BLaER1 (cell line): ENCODE data around the gene TCHHL1.
A peak's percentile ranks its signal among the peaks of the same experiment; 100 is the strongest.

Source experiments
- H3K27ac ChIP-seq: shearing (Covaris generic); formaldehyde crosslinking; 2 replicates; pipeline ENCODE4 v1.8.1; 2022
- H3K27me3 ChIP-seq: shearing (Covaris generic); formaldehyde crosslinking; 2 replicates; pipeline ENCODE4 v1.8.1; 2022
- H3K36me3 ChIP-seq: shearing (Covaris generic); formaldehyde crosslinking; 2 replicates; pipeline ENCODE4 v1.8.1; 2022
- H3K4me1 ChIP-seq: shearing (Covaris generic); formaldehyde crosslinking; 2 replicates; pipeline ENCODE4 v1.8.1; 2022
- H3K4me2 ChIP-seq: shearing (Covaris generic); formaldehyde crosslinking; 2 replicates; pipeline ENCODE4 v1.8.1; 2022
- H3K4me3 ChIP-seq: shearing (Covaris generic); formaldehyde crosslinking; 2 replicates; pipeline ENCODE4 v1.8.1; 2022
- H3K9ac ChIP-seq: shearing (Covaris generic); formaldehyde crosslinking; 2 replicates; pipeline ENCODE4 v1.8.1; 2022
- H3K9me3 ChIP-seq: shearing (Covaris generic); formaldehyde crosslinking; 2 replicates; pipeline ENCODE4 v1.8.1; 2022
- H4K20me1 ChIP-seq: shearing (Covaris generic); formaldehyde crosslinking; 2 replicates; pipeline ENCODE4 v1.8.1; 2022
- Cebpa-rat ChIP-seq: shearing (Covaris generic); IDR thresholded peaks from 2 replicates; pipeline ENCODE4 v1.8.1; 2022

Gene TCHHL1

DNA sequence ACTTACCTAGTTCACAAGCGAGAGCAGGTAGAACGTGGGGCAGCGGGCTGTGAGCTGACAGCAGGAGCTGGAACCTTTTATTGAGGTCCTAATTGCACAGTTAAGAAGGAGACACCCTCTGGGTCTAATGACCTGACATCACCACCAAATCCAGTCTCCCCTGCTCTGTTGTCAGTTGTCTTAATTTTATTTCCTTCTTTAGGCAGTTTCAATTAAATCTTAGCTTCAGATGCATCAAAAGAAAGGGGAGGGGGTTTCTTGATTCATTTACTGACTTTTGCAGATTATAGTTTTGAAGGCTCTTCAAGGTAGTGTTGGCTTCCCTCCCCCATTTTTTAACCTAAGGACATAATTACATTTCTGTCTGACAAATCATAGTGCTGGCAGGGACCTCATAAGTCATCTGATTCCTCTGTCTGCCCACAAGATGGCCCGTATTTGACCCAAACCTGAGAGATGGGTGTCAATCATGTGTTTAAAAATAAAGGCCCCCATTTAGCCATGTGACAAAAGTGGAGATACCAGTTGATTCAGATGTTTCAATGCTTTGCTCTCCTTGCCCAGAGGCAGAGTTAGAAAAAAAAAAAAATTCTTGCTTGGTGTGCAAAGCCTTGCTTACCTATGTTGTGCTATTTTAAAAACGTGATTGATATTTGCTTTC is at the start of gene TCHHL1:
Gene TCHHL1, minus strand, starts transcription at position 51 of the 661 bp plus-strand sequence. CDS start 921 bp downstream, outside the sequence.
- Histone ChIP-seq H3K9ac (no peak within 1 kb of the TSS), H3K36me3 (no peaks in the 10 kb centered on the region), H3K4me2 (no peak within 1 kb of the TSS), H3K27ac (no peak within 1 kb of the TSS), H4K20me1 (no peaks in the 10 kb centered on the region), H3K27me3 (no peaks in the 10 kb centered on the region), H3K9me3 (peaks cover 12% of the 10 kb centered on the region), H3K4me3 (no peak within 1 kb of the TSS), H3K4me1 (peaks cover 6% of the 10 kb centered on the region)
- TF ChIP-seq Cebpa-rat, result no peak

DNA sequence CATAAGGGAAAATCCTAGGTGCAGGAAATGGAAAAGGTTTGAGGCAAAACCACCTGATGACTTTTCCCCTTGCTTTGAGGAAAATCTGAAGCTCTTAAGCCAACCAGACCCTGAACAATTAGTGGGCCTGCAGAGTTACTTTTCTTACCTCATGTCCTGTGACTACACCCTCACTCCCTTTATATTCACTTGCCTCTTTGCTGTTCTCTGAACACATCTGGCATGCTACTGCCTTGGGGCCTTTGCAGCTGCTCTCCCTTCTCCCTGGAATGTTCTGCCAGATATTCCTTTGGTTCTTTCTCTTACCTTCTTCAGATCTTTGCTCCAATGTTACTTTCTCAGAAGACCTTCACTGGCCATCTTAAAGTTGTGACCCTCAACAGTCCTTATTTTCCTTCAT is 48.4 kb upstream of the TCHHL1 start:
- Histone ChIP-seq H3K4me1 (no peaks in the 10 kb centered on the region), H3K27ac (no peak overlapping the region), H3K9ac (no peak overlapping the region), H3K36me3 (no peaks in the 10 kb centered on the region), H4K20me1 (no peaks in the 10 kb centered on the region), H3K27me3 (no peaks in the 10 kb centered on the region), H3K9me3 (peaks cover 9% of the 10 kb centered on the region), H3K4me2 (no peak overlapping the region), H3K4me3 (no peak overlapping the region)
- no peak for TF ChIP-seq Cebpa-rat

GRCh38 chr1:152130186-152130585 is 41.3 kb upstream of the TCHHL1 start:
- Histone ChIP-seq H3K4me1 (no peaks in the 10 kb centered on the region), H3K9ac (no peak overlapping the region), H3K4me2 (no peak overlapping the region), H3K27me3 (no peaks in the 10 kb centered on the region), H3K27ac (no peak overlapping the region), H4K20me1 (no peaks in the 10 kb centered on the region), H3K4me3 (no peak overlapping the region), H3K9me3 (peaks cover 14% of the 10 kb centered on the region), H3K36me3 (no peaks in the 10 kb centered on the region)
- TF ChIP-seq Cebpa-rat, result no peak

GRCh38 chr1:152127673-152128072 is 38.8 kb upstream of the TCHHL1 start:
- H3K27ac ChIP-seq, result no peak overlapping the region
- peaks cover 9% of the 10 kb centered on the region for H3K9me3 ChIP-seq
- H3K27me3 ChIP-seq, result no peaks in the 10 kb centered on the region

DNA sequence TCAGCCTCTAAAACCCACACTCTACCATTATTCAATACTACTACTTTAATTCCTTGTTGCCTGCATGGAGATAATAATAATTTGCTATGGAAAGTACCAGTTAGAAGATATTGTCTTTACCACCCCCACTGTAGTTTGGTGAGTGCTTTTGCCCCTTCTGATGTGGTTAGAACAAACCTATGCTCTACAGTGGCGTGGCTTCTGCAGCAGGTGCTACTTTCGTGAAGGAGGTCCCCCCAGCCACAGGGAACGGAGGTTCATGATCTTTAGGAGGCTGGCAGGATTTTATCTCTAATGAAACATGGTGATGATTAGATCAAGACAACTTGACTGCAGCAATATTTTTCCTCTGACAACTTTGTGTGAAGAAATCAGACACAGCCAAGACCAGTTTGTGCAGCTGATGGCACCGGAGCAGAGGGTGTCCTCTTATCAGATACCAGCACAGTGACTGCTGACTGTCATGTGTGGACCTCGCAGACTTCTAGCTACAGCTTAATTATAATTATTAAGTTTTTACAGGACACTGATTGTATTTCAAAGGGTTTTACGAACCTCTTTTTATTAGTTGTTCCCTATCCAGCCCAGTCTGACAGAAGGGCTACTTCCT is 37.1 kb upstream of the TCHHL1 start:
- Histone ChIP-seq H3K36me3 (no peaks in the 10 kb centered on the region), H3K27me3 (no peaks in the 10 kb centered on the region), H3K4me3 (no peak overlapping the region), H4K20me1 (no peaks in the 10 kb centered on the region), H3K4me1 (no peaks in the 10 kb centered on the region), H3K9ac (no peak overlapping the region), H3K4me2 (no peak overlapping the region), H3K27ac (no peak overlapping the region), H3K9me3 (no peaks in the 10 kb centered on the region)
- TF ChIP-seq Cebpa-rat, result no peak

More at GRCh38 chr1:152127673-152128072, 38.8 kb upstream of the TCHHL1 start:
- no peak overlapping the region for H3K9ac ChIP-seq
- H3K4me2 ChIP-seq, result no peak overlapping the region
- H3K36me3 ChIP-seq, result no peaks in the 10 kb centered on the region
- TF ChIP-seq Cebpa-rat, result no peak
- no peaks in the 10 kb centered on the region for H4K20me1 ChIP-seq
- H3K4me3 ChIP-seq, result no peak overlapping the region
- H3K4me1 ChIP-seq, result no peaks in the 10 kb centered on the region

- Histone ChIP-seq H3K27ac (no peak overlapping the region), H3K36me3 (no peaks in the 10 kb centered on the region), H3K4me1 (no peaks in the 10 kb centered on the region), H4K20me1 (no peaks in the 10 kb centered on the region), H3K9me3 (no peaks in the 10 kb centered on the region), H3K27me3 (peaks cover 4% of the 10 kb centered on the region; the same call in 1 of the 2 replicates), H3K9ac (no peak overlapping the region), H3K4me2 (no peak overlapping the region), H3K4me3 (no peak overlapping the region)
- no peak for TF ChIP-seq Cebpa-rat
Observed at GRCh38 chr1:152118915-152119314, 30.1 kb upstream of the TCHHL1 start.

DNA sequence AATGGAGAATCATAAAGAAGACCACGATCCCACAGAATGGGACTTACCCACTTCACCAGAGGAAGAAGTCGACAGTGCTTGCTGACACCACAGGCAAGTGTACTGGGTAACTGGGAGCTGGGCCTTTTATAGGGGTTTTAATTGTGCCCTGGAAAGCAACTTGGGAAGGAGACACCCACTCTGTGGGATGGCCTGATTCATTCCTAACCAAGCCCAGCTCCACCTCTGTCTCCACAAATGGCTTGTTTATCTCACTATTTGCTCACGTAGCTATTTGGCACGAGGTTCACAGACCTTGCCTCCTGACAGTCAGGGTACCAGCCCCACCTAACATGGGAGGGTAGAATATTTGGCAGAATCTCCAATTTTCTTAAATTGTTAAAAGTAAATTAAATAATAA is 26.5 kb upstream of the TCHHL1 start, which contains the start of gene TCHH:
Gene TCHH, minus strand, starts transcription at position 101 of the 400 bp plus-strand sequence. CDS start 1,364 bp downstream, outside the sequence.
- Histone ChIP-seq H3K9ac (no peak within 1 kb of the TSS), H3K27me3 (peaks cover 40% of the 10 kb centered on the region), H3K27ac (no peak within 1 kb of the TSS), H3K4me1 (peaks cover 28% of the 10 kb centered on the region), H3K36me3 (no peaks in the 10 kb centered on the region), H3K4me2 (no peak within 1 kb of the TSS), H4K20me1 (no peaks in the 10 kb centered on the region), H3K9me3 (peaks cover 27% of the 10 kb centered on the region), H3K4me3 (no peak within 1 kb of the TSS)
- no peak for TF ChIP-seq Cebpa-rat

DNA sequence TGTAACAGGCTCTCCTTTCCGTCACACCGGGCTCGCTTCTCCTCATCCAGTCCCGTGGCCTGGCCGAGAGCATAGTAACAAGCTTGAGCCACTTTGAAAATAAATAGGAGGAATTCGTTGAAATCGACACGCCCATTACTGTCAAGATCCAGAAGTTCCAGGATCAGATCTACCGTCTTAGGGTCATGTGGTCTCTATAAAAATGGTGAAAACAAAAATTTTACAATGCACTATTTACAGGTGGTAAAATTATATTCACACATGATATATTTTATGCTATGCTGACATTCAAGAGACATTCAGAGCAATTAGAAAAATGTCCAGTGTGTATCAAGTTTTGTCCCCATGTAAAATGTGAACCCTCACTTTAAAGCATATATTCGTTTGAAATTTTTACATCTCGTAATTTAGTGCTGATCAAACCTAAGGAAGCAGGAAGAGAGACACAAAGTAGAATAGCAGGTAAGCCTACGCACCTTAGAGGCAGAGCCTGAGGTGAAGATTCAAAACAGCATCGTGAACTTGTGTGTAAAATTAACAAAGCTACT is 24.1 kb upstream of the TCHHL1 start:
- peak overlapping the region; percentile 64 for H3K4me3 ChIP-seq
- H3K27ac ChIP-seq, result no peak overlapping the region
- H3K4me1 ChIP-seq, result peaks cover 38% of the 10 kb centered on the region
- H4K20me1 ChIP-seq, result no peaks in the 10 kb centered on the region
- H3K4me2 ChIP-seq, result peak overlapping the region; percentile 94
- H3K9ac ChIP-seq, result no peak overlapping the region
- peaks cover 64% of the 10 kb centered on the region for H3K27me3 ChIP-seq
- H3K36me3 ChIP-seq, result no peaks in the 10 kb centered on the region
- no peak for TF ChIP-seq Cebpa-rat
- peaks cover 51% of the 10 kb centered on the region for H3K9me3 ChIP-seq

- Histone ChIP-seq H3K27ac (no peak overlapping the region), H4K20me1 (no peaks in the 10 kb centered on the region), H3K36me3 (no peaks in the 10 kb centered on the region), H3K4me1 (peaks cover 38% of the 10 kb centered on the region), H3K9me3 (peaks cover 57% of the 10 kb centered on the region), H3K9ac (no peak overlapping the region), H3K27me3 (peaks cover 70% of the 10 kb centered on the region), H3K4me2 (peak overlapping the region; percentile 94), H3K4me3 (peak overlapping the region; percentile 64)
- no peak for TF ChIP-seq Cebpa-rat
Observed at GRCh38 chr1:152112101-152112884, 23.4 kb upstream of the TCHHL1 start.
